HG03159 (cell line): ENCODE measurements around the gene TSPYL1.
A peak's percentile ranks its signal among the peaks of the same experiment; 100 is the strongest.
"Not testable (repeated sequence)": the region's sequence is repeated elsewhere in the genome, so short reads cannot be mapped to it uniquely, and the experiment has no call there.

ENCODE experiments used
- ATAC-seq: cut with Tn5 transposase; IDR thresholded peaks from one replicate; pipeline ENCODE4 v1.9.1; 2021; ENCODE audit warnings: mild to moderate bottlenecking, moderate library complexity; ENCODE audit not compliant: unreplicated experiment

The TSPYL1 gene

DNA sequence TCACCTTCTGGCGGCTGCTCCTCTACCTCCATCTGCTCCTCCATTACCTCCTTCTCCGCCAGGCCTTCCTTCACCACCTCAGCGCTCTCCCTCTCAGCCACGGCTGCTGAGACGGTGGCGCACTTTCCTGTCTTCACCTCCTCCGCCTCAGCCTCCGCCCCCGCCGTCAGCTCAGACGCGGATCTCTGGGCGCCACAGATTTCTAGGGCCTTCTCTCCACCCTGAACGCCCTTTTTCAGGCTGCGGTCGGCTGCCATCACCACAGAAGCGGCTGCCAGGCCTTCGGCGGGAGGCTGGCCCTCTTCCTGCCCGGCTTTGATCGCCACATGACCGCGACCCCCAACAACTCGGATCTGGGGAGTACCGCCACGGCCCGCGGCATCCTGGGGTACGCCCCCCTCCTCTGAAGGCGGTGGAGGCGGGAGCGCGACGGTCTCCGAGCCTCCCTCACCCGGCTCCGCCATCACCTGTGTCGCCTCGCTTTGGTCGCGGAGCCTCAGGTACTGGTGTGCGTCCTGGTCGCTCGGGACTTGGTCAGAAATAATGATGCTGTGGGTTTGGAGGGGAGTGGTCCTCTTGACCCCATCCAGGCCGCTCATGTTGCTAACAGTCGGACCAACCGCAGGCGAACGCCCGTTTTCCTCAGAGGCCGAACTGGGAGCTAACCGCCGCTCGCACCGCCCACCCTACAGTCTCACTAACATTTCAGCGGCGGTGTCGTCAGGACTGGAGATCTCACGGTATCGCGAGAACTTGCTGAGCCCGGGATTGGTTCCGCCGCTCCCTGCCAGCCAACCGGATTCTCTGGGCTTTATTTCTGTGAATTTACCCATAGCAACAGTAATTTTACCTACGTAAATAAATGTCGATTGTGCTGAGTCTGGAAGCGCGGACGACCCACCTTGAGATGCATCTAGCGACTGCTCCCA lies at the start of gene TSPYL1:
Gene TSPYL1, minus strand, starts transcription at position 699 of the 929 bp plus-strand sequence. Its CDS starts 100 bp downstream, at position 599.
- ATAC-seq: peak; percentile 95

DNA sequence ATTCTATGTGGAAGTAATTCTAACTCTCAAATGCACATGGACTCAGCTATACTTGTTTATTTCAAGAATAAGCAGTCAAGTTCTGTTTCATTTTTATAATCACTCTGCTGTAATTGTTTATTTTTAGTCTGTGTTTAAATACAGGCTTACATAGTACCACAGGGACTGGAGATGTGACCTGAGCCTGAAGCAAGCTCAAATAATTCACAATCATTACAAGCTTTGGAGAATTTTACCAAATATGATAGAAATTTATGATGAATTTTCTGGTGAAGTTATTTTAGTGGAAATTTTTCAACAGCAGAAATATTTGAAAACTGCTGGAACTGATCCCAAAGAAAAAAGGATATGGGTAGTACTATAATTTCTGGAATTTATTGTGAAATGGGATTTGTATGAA lies 49.4 kb upstream of the TSPYL1 start:
- no peak for ATAC-seq

DNA sequence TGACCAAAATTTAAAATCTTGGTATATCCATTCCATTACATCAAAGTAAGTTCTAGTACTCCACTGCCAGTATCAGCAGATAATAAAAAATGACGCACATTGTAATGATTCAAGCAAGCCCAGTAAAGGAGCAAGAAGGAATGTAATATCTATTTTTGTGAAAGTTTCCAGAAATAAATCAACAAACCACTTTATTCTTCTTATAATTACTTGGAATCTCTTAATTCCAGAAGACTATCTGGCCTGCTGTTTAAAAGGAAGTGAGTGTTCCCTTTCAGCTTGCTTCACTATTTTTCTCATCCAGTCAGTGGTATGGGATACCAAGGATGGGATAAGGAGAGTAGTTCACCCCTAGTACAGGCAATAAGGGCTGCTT lies 48.8 kb upstream of the TSPYL1 start:
- no peak for ATAC-seq

DNA sequence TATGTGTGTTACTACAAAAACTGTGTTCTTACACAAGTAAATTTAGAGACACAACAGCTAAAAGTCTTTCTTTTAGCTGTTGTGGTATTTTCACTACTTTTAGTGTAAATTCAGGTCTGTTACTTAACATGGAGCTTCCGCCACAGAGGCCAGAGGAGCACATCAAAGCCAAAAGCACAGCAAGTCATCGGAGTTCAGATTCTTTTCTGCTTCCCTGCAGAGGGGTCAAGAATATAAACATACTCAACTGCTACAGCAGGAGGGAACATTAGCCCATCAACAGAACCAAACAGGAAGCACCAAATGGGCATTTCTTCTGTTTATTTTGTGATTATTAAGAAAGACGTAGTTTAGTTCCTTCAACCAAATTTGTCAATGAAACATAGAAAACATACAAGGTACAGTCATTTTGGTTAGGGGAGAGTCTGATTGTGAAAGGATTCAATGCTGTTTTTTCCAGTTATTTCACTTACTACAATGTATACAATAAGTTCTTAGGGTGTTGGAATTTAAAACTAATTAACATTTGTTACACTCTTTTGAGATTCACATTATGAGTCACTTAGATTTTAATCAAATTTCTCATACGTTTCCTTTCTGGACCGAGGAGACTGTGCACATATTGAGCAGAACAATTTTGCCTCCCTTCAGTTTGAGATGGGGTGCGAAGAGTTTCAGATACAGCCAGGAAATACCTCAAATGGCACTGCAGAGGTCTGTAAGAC lies 48.2 kb upstream of the TSPYL1 start:
- ATAC-seq: no peak

DNA sequence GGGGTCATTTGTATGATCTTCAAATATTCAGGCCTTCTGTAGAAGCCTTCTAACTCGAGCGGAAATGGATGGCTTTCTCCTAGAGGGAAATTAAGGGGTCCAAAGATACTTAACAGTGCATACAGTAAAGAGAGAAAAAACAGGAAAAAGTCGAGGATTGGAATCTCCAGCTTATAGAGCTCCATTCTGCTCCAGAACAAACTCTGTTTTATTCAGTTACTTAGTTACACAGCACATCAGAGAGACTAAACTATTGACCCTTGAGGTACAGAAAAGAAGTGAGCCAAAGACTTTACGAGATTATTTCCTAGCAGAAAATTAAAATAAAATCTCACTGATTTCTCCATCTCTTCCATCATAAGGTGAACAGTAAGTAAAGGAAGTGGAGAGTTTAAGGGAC lies 47.3 kb upstream of the TSPYL1 start:
- ATAC-seq: no peak

DNA sequence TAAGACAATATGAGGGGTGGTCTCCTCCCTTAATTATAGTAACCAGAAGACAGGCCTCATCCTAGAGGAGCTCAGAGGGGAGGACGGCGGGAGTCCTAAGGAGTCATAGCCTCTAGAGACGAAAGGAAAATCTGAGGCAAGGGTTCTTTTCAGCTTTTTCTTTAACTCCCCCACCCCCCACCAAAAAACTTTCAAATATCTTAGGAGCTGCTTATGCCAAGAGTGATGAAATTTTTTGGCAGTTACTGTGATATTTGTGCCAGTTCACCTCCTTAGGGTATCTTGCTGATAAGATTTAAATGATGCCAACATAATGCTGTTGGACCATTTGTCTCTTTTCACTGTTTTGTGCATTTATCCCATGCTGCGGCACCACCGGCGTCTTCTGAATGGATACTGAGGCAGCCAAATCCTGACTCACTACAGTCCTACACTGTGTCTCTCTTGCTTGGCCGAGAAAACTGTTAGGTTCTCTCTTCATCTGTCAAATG lies 46.5 kb upstream of the TSPYL1 start:
- ATAC-seq: no peak

DNA sequence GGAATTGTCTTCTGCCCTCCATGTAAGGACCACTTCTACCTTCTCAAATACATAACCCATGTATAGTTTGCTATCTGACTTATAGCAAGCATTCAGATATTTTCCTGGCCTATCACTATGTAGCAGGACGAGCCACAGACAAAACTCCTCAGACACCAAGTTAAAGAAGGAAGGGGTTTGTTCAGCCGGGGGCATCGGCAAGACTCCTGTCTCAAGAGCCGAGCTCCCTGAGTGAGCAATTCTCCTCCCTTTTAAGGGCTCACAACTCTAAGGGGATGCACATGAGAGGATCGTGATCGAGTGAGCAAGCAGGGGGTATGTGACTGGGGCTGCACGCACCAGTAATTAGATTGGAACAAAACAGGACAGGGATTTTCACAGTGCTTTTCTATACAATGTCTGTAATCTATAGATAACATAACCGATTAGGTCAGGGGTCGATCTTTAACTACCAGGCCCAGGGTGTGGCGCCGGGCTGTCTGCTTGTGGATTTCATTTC lies 46.0 kb upstream of the TSPYL1 start:
- not testable (repeated sequence) for ATAC-seq

DNA sequence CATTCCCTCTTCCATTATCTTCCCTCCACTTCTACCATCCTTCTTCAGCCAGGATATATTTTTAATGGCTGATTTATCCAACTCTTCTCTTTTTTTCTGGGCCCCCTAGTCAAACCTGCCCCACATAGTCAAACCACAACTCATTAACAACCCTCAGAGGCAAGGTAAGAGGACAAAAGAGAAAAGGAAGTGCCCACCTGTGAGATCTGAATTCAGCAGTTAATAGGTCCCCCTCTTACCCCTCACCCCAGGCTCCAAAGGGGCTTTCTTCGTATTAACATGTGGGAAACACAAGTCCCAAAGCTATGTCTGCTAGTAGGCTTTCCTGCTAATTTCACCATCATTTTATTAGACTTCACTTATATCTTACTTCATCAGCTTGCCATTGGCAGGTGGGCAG lies 44.1 kb upstream of the TSPYL1 start:
- no peak for ATAC-seq

DNA sequence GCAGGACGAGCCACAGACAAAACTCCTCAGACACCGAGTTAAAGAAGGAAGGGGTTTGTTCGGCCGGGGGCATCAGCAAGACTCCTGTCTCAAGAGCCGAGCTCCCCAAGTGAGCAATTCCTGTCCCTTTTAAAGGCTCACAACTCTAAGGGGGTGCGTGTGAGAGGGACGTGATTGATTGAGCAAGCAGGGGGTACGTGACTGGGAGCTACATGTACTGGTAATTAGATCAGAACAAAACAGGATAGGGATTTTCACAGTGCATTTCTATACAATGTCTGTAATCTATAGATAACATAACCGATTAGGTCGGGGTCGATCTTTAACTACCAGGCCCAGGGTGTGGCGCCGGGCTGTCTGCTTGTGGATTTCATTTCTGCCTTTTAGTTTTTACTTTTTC lies 42.2 kb upstream of the TSPYL1 start:
- ATAC-seq: not testable (repeated sequence)

DNA sequence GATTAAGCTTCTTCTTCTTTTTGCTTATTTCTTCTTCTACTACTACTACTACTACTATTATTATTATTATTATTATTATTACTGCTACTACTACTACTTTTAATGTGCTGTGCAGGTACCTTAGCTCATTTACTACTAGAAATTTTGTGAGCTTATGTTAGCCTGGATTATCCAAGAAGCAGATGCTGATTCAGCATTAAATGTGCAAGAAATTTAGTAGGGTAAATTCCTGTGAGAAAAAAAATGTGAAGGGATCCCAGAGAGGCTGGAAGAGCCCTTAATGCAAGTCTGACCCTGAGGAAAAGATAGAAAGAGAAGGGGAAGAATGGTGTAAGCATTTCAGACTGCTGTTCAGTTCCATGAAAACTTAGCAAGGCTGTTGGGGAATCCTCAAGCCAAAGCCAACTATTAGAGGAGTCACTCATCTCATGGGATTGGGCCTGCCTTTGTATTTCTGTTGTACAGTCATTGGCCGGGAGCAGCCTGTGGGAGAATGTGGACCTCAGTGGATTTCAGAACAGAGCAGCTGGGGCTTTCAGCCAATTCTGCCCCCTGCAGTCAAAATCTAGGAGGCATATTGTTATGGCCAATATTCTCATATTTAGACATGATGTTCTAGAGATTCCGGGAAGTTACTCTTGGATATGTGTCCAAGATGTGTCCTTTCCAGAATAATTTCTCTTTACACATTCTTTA lies 37.2 kb upstream of the TSPYL1 start:
- ATAC-seq: no peak

DNA sequence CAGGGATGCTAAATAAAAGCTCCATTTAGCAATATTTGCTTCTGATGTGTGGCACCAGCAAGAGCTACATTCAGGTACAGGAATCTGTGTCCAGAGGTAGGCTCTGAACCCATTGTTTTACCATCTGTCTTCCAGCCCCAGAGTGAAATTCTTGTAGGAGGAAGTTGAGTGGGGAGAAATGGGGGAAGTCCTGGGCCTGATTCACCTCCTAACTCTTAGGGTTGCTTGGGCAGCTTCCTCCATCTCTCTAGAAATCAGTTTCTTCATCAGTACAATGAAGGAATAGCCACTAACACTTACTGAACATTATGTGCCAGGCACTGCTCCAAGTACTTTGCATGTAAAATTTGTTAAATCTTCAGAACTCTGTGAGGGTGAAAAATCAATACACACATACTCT lies 35.1 kb upstream of the TSPYL1 start:
- ATAC-seq: no peak

DNA sequence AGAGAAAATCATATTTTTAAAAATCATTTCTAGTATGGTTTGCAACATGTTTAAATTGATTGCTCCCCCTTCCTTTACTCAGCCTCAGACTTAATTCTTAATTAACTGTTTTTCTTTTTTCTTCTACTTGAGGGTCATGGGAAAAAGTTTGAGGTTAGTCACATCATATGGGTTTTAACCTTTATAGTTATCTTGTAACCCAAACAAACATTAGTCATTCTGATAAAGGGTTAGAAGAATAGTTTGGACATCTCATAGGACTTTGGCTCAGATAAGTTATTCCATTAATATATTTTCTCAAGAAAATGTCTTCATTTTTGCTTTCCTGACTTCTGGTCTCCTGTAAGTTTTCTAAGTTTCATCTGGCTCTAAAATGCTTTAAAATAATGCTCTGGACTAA lies 34.5 kb upstream of the TSPYL1 start:
- ATAC-seq: no peak

DNA sequence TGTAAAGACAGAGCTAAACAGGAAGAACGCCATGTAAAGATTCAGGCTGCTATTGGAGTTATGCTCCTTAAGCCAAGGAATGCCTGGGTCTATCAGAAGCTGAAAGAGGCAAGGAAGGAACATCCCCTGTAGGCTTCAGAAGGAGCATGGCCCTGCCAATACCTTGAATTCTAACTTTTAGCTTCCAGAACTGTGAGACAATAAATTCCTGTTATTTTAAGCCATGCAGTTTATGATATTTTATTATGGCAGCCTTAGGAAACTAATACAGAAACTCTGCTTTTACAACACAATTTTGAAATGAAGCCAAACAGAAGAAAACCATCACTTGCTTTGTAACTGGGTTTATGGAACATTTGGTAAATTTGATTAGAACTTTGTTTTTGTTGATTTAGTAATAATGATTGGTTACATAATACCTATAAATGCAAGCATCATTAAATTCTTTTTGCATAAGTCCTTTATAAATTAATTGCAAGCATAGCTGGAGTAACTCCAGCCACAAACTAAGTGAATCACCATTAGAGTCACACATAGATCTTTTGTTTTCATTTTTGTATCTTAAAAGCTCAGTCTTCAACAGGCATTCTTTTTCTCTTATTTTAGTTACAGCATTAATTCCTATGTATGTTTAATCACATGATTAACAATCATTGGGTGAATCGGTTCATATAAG lies 33.5 kb upstream of the TSPYL1 start:
- ATAC-seq: no peak

DNA sequence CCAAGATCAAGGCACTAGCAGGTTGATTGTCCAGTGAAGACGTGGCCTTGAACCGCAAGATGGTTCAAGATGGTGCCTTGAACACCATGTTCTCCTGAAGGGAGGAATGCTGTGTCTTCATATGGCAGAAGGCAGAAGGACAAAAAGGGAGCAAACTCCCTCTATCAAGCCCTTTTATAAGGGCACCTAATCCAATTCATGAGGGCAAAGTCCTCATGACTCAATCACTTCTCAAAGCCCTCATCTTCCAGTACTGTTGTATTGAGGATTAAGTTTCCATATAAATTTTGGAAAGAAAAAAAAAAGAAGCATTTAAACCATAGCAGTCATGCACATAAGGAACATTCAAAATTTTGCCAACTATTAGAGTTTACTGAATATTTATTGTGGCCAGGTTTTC lies 29.9 kb upstream of the TSPYL1 start:
- no peak for ATAC-seq

DNA sequence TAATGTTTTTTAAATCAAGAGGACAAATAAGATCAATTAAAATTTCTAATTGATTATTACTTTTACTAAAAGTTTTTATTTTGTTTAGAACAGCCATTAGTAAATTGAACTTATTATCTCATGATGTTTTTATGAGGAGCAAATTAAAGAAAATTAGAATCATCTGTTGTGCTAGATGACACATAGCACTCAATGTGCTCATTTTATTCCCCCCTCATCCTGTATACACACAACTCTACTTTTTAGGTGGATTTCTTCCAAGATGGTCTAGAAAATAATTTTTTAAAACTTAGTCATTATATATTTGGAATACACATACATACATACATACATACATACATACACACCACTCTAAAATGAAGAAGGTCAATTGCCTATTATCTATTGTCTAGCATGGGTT lies 29.3 kb upstream of the TSPYL1 start:
- ATAC-seq: no peak

DNA sequence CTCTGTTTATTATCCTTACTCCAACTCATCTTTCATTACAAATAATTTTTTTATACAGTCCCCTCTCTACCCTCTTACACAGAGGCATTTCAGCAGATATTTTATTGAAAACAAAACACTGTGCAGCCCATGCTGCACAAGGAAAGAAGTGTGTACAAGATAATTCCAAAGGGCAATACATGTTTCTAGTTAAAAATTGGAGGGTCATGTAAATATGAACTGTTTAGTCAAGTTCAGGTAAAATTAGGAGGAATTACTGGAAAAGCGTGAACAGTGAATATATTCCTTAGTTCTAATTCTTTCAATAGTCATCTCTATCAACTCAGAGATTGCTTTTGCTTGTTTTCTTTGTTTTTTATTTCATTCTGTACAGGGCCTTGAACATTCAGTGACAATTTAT lies 27.9 kb upstream of the TSPYL1 start:
- ATAC-seq: no peak

DNA sequence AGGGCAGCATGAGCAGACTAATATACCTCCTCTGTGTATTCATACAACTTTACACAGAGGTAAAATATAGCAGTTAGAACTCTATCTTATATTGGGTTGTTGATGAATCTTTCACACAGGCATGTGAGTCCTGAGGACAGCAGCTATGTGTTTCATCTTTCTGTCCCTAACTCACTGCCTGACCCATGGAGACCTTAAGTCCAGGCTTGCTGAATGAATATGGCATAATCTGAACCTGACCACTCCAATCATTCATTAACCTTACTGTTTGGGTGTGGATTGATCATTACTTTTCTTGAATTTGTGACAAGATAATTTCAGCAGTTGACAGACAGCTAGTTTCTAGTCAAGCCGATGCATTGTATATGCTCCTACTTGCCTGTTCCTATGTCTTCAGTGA lies 27.3 kb upstream of the TSPYL1 start:
- no peak for ATAC-seq

DNA sequence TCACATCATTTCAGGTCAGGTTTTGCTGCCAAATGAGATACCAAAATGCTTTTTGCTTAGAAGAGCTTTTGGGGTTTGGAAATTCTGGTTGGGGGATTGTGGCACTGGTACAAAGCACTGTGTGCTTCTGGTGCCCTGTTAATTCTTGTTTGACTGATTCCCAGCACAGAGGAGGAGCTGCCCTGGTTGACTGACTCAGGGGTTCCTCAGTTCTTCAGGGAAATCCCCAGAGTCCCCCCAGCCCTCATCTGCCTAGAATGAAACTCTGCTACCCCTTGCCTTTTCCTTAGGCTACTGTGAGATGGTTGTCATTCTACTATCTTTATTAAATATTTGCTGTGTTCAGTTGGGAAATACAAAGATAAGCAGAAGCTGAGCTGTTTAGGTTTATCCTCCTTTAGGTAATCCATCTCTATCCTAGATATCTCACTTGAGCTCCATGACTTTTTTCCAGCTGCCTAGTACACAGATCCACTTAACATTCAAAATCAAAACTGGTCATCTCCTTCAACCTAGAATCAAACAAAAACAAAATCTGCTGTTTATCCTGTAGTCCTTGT lies 24.9 kb upstream of the TSPYL1 start:
- no peak for ATAC-seq

DNA sequence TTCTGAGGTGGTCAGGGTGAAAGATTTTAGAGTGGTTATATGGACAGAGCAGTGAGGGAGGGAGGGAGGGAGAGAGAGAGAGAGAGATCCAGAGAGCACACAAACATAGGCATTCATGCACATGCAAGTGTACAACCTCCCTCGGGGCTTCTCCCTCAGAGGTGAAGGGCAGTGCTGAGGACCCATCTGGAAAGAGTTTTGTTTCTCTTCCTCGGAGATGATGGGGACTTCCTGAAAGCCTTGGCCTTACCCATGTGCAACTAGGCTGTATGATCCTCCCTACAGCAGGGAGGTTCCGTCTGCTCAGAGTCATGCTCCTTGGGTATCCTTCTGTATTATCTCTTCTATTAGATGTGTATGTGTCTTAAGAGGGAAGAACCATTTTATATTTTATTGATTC lies 21.4 kb upstream of the TSPYL1 start:
- no peak for ATAC-seq

DNA sequence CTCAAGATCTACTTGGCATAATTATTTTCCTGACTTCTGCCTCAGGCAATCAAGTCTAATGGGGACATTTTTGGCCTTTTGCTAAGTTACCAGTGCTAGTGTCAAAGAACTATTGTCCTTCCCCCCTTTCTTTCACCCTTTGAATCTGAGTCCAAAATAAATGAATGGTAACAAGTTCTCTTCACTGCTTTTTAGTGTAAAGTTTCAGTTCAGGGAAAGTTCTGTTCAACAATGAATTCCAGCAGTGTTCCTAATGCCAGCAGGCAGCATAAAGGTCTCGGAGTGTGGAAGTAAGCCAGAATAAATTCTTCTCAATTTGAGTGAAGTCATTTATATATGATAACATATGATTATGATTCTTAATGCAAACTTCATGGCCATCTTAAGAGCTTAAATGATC lies 20.8 kb upstream of the TSPYL1 start:
- ATAC-seq: no peak
